HL-60 (cell line): ENCODE measurements around the gene IL6ST.

Experiments used
- CTCF ChIP-seq: IDR thresholded peaks from one replicate; pipeline ENCODE4 v1.5.1; 2011; ENCODE audit warnings: low read length, control low read depth, inconsistent platforms; ENCODE audit not compliant: insufficient read depth
- POLR2AphosphoS5 ChIP-seq: IDR thresholded peaks from 2 replicates; pipeline ENCODE4 v1.6.1; 2012; ENCODE audit warnings: low read depth
- REST ChIP-seq: IDR thresholded peaks from 2 replicates; pipeline ENCODE4 v1.6.1; 2012; ENCODE audit warnings: low read depth; ENCODE audit not compliant: insufficient replicate concordance
- SPI1 ChIP-seq: IDR thresholded peaks from 2 replicates; pipeline ENCODE4 v1.6.1; 2012; ENCODE audit warnings: low read depth, mild to moderate bottlenecking, borderline replicate concordance

- no peak for TF ChIP-seq CTCF
- TF ChIP-seq POLR2AphosphoS5 = no peak
- no peak for TF ChIP-seq SPI1
- no peak for TF ChIP-seq REST
These were observed 98.5 kb downstream of the IL6ST start for GRCh38 chr5:55896238-55896637.
